ENCODE measurements around the gene TDP2. TPM values are rescaled to one million over a fixed set of nuclear protein-coding genes. Genes with fewer than 3 reads are reported as not detected.
"Not testable (repeated sequence)": the region's sequence is repeated elsewhere in the genome, so short reads cannot be mapped to it uniquely, and the experiment has no call there.

The TDP2 gene
- polyA plus RNA-seq, 4 donors = 76.2 to 419 (median 293) TPM

GRCh38 chr6:24650365-24650764 is 16.3 kb downstream of the TDP2 start:
- DNase-seq = no peak
- Histone ChIP-seq H3K36me3 (ENCODE audit: control insufficient read depth in 3 of 3, insufficient read depth in 2 of 3, low read depth in 1 of 3, low read length in 3 of 3) (peaks cover 10 to 16% (median 12%) of the 10 kb centered on the region in 3 donors), H3K4me3 (ENCODE audit: low read depth in 1 of 3, low read length in 3 of 3) (no peak overlapping the region), H3K27me3 (ENCODE audit: control insufficient read depth in 3 of 3, insufficient read depth in 3 of 3, low read length in 3 of 3) (peaks cover 0 to 1% (median 0%) of the 10 kb centered on the region in 3 donors), H3K4me1 (ENCODE audit: control insufficient read depth in 3 of 3, insufficient read depth in 2 of 3, low read depth in 1 of 3, low read length in 2 of 3) (peaks cover 2 to 5% (median 3%) of the 10 kb centered on the region in 3 donors), H3K9me3 (ENCODE audit: control insufficient read depth in 2 of 2, insufficient read depth in 1 of 2, low read depth in 1 of 2, low read length in 1 of 2) (no peaks in the 10 kb centered on the region), H3K27ac (ENCODE audit: low read depth in 1 of 3, low read length in 2 of 3) (no peak overlapping the region)
- WGBS, 3 donors = 31 to 46% (median 39%) methylated on average over 3 of the region's 3 CpGs
- FAIRE-seq = no peak

GRCh38 chr6:24649691-24650090 is 17.0 kb downstream of the TDP2 start:
- Histone ChIP-seq H3K9me3 (ENCODE audit: control insufficient read depth in 2 of 2, insufficient read depth in 1 of 2, low read depth in 1 of 2, low read length in 1 of 2) (no peaks in the 10 kb centered on the region), H3K4me3 (ENCODE audit: low read depth in 1 of 3, low read length in 3 of 3) (no peak overlapping the region), H3K4me1 (ENCODE audit: control insufficient read depth in 3 of 3, insufficient read depth in 2 of 3, low read depth in 1 of 3, low read length in 2 of 3) (peaks cover 2 to 5% (median 3%) of the 10 kb centered on the region in 3 donors), H3K27me3 (ENCODE audit: control insufficient read depth in 3 of 3, insufficient read depth in 3 of 3, low read length in 3 of 3) (peaks cover 0 to 2% (median 0%) of the 10 kb centered on the region in 3 donors), H3K36me3 (ENCODE audit: control insufficient read depth in 3 of 3, insufficient read depth in 2 of 3, low read depth in 1 of 3, low read length in 3 of 3) (peaks cover 9 to 15% (median 10%) of the 10 kb centered on the region in 3 donors), H3K27ac (ENCODE audit: low read depth in 1 of 3, low read length in 2 of 3) (no peak overlapping the region)
- DNase-seq = no peak
- no peak for FAIRE-seq
- WGBS, 3 donors = 78 to 89% (median 83%) methylated on average over 2 of the region's 2 CpGs

GRCh38 chr6:24648276-24648675 is 18.4 kb downstream of the TDP2 start:
- H3K4me3 ChIP-seq (ENCODE audit: low read depth in 1 of 3, low read length in 3 of 3) = no peak overlapping the region
- H3K9me3 ChIP-seq (ENCODE audit: control insufficient read depth in 2 of 2, insufficient read depth in 1 of 2, low read depth in 1 of 2, low read length in 1 of 2) = no peaks in the 10 kb centered on the region
- peaks cover 0 to 2% (median 0%) of the 10 kb centered on the region in 3 donors for H3K27me3 ChIP-seq (ENCODE audit: control insufficient read depth in 3 of 3, insufficient read depth in 3 of 3, low read length in 3 of 3)
- H3K36me3 ChIP-seq (ENCODE audit: control insufficient read depth in 3 of 3, insufficient read depth in 2 of 3, low read depth in 1 of 3, low read length in 3 of 3) = peaks cover 6 to 11% (median 10%) of the 10 kb centered on the region in 3 donors
- no peak overlapping the region for H3K27ac ChIP-seq (ENCODE audit: low read depth in 1 of 3, low read length in 2 of 3)
- DNase-seq = no peak
- H3K4me1 ChIP-seq (ENCODE audit: control insufficient read depth in 3 of 3, insufficient read depth in 2 of 3, low read depth in 1 of 3, low read length in 2 of 3) = peaks cover 2 to 5% (median 3%) of the 10 kb centered on the region in 3 donors
- 96 to 98% (median 97%) methylated on average over 5 of the region's 5 CpGs for WGBS, 3 donors
- FAIRE-seq = no peak

- H3K4me3 ChIP-seq (ENCODE audit: low read depth in 1 of 3, low read length in 3 of 3) = no peak overlapping the region
- 36 to 73% (median 59%) methylated on average over 8 of the region's 8 CpGs for WGBS, 3 donors
- FAIRE-seq (no peak), DNase-seq (peak in 1 of 2 donors; percentile 50)
- no peaks in the 10 kb centered on the region for H3K9me3 ChIP-seq (ENCODE audit: control insufficient read depth in 2 of 2, insufficient read depth in 1 of 2, low read depth in 1 of 2, low read length in 1 of 2)
- H3K36me3 ChIP-seq (ENCODE audit: control insufficient read depth in 3 of 3, insufficient read depth in 2 of 3, low read depth in 1 of 3, low read length in 3 of 3) = peaks cover 4 to 6% (median 5%) of the 10 kb centered on the region in 3 donors
- no peak overlapping the region for H3K27ac ChIP-seq (ENCODE audit: low read depth in 1 of 3, low read length in 2 of 3)
- H3K4me1 ChIP-seq (ENCODE audit: control insufficient read depth in 3 of 3, insufficient read depth in 2 of 3, low read depth in 1 of 3, low read length in 2 of 3) = peaks cover 2 to 5% (median 3%) of the 10 kb centered on the region in 3 donors
- H3K27me3 ChIP-seq (ENCODE audit: control insufficient read depth in 3 of 3, insufficient read depth in 3 of 3, low read length in 3 of 3) = peaks cover 0 to 2% (median 0%) of the 10 kb centered on the region in 3 donors
Observed at GRCh38 chr6:24646771-24647170, 19.9 kb downstream of the TDP2 start.

GRCh38 chr6:24644377-24644776 is 22.3 kb downstream of the TDP2 start:
- FAIRE-seq = no peak
- Histone ChIP-seq H3K36me3 (ENCODE audit: control insufficient read depth in 3 of 3, insufficient read depth in 2 of 3, low read depth in 1 of 3, low read length in 3 of 3) (no peaks in the 10 kb centered on the region), H3K4me1 (ENCODE audit: control insufficient read depth in 3 of 3, insufficient read depth in 2 of 3, low read depth in 1 of 3, low read length in 2 of 3) (peaks cover 2 to 5% (median 3%) of the 10 kb centered on the region in 3 donors), H3K9me3 (ENCODE audit: control insufficient read depth in 2 of 2, insufficient read depth in 1 of 2, low read depth in 1 of 2, low read length in 1 of 2) (peaks cover 0 to 2% of the 10 kb centered on the region in 2 donors), H3K4me3 (ENCODE audit: low read depth in 1 of 3, low read length in 3 of 3) (no peak overlapping the region), H3K27me3 (ENCODE audit: control insufficient read depth in 3 of 3, insufficient read depth in 3 of 3, low read length in 3 of 3) (peaks cover 0 to 2% (median 0%) of the 10 kb centered on the region in 3 donors), H3K27ac (ENCODE audit: low read depth in 1 of 3, low read length in 2 of 3) (no peak overlapping the region)
- no peak for DNase-seq
- 58 to 69% (median 62%) methylated on average over 4 of the region's 4 CpGs for WGBS, 3 donors

- no peak for FAIRE-seq
- peaks cover 0 to 2% (median 0%) of the 10 kb centered on the region in 3 donors for H3K27me3 ChIP-seq (ENCODE audit: control insufficient read depth in 3 of 3, insufficient read depth in 3 of 3, low read length in 3 of 3)
Observed at GRCh38 chr6:24643920-24644319, 22.8 kb downstream of the TDP2 start.

GRCh38 chr6:24642061-24642460 is 24.6 kb downstream of the TDP2 start:
- DNase-seq = no peak
- no peak overlapping the region for H3K27ac ChIP-seq (ENCODE audit: low read depth in 1 of 3, low read length in 2 of 3)
- H3K9me3 ChIP-seq (ENCODE audit: control insufficient read depth in 2 of 2, insufficient read depth in 1 of 2, low read depth in 1 of 2, low read length in 1 of 2) = peaks cover 0 to 2% of the 10 kb centered on the region in 2 donors
- H3K27me3 ChIP-seq (ENCODE audit: control insufficient read depth in 3 of 3, insufficient read depth in 3 of 3, low read length in 3 of 3) = peaks cover 0 to 2% (median 0%) of the 10 kb centered on the region in 3 donors
- no peak for FAIRE-seq
- H3K4me1 ChIP-seq (ENCODE audit: control insufficient read depth in 3 of 3, insufficient read depth in 2 of 3, low read depth in 1 of 3, low read length in 2 of 3) = peaks cover 2 to 5% (median 3%) of the 10 kb centered on the region in 3 donors
- no peak overlapping the region for H3K4me3 ChIP-seq (ENCODE audit: low read depth in 1 of 3, low read length in 3 of 3)
- no peaks in the 10 kb centered on the region for H3K36me3 ChIP-seq (ENCODE audit: control insufficient read depth in 3 of 3, insufficient read depth in 2 of 3, low read depth in 1 of 3, low read length in 3 of 3)

More at GRCh38 chr6:24643920-24644319, 22.8 kb downstream of the TDP2 start:
- no peak overlapping the region for H3K27ac ChIP-seq (ENCODE audit: low read depth in 1 of 3, low read length in 2 of 3)
- no peak for DNase-seq
- WGBS, 3 donors = 32 to 65% (median 45%) methylated on average over 7 of the region's 7 CpGs
- peaks cover 0 to 2% of the 10 kb centered on the region in 2 donors for H3K9me3 ChIP-seq (ENCODE audit: control insufficient read depth in 2 of 2, insufficient read depth in 1 of 2, low read depth in 1 of 2, low read length in 1 of 2)
- no peaks in the 10 kb centered on the region for H3K36me3 ChIP-seq (ENCODE audit: control insufficient read depth in 3 of 3, insufficient read depth in 2 of 3, low read depth in 1 of 3, low read length in 3 of 3)
- H3K4me1 ChIP-seq (ENCODE audit: control insufficient read depth in 3 of 3, insufficient read depth in 2 of 3, low read depth in 1 of 3, low read length in 2 of 3) = peaks cover 2 to 5% (median 3%) of the 10 kb centered on the region in 3 donors
- no peak overlapping the region for H3K4me3 ChIP-seq (ENCODE audit: low read depth in 1 of 3, low read length in 3 of 3)

- WGBS, 3 donors = 86 to 95% (median 94%) methylated on average over 5 of the region's 5 CpGs
- H3K27ac ChIP-seq (ENCODE audit: low read depth in 1 of 3, low read length in 2 of 3); H3K36me3 ChIP-seq (ENCODE audit: control insufficient read depth in 3 of 3, insufficient read depth in 2 of 3, low read depth in 1 of 3, low read length in 3 of 3); H3K4me3 ChIP-seq (ENCODE audit: low read depth in 1 of 3, low read length in 3 of 3); H3K4me1 ChIP-seq (ENCODE audit: control insufficient read depth in 3 of 3, insufficient read depth in 2 of 3, low read depth in 1 of 3, low read length in 2 of 3); DNase-seq; H3K9me3 ChIP-seq (ENCODE audit: control insufficient read depth in 2 of 2, insufficient read depth in 1 of 2, low read depth in 1 of 2, low read length in 1 of 2); FAIRE-seq; H3K27me3 ChIP-seq (ENCODE audit: control insufficient read depth in 3 of 3, insufficient read depth in 3 of 3, low read length in 3 of 3): not testable (repeated sequence)
Observed at GRCh38 chr6:24640631-24641030, 26.1 kb downstream of the TDP2 start.

GRCh38 chr6:24640166-24640565 is 26.5 kb downstream of the TDP2 start:
- Histone ChIP-seq H3K27ac (ENCODE audit: low read depth in 1 of 3, low read length in 2 of 3) (no peak overlapping the region), H3K4me1 (ENCODE audit: control insufficient read depth in 3 of 3, insufficient read depth in 2 of 3, low read depth in 1 of 3, low read length in 2 of 3) (no peaks in the 10 kb centered on the region), H3K9me3 (ENCODE audit: control insufficient read depth in 2 of 2, insufficient read depth in 1 of 2, low read depth in 1 of 2, low read length in 1 of 2) (peaks cover 0 to 5% of the 10 kb centered on the region in 2 donors), H3K27me3 (ENCODE audit: control insufficient read depth in 3 of 3, insufficient read depth in 3 of 3, low read length in 3 of 3) (no peaks in the 10 kb centered on the region), H3K4me3 (ENCODE audit: low read depth in 1 of 3, low read length in 3 of 3) (no peak overlapping the region), H3K36me3 (ENCODE audit: control insufficient read depth in 3 of 3, insufficient read depth in 2 of 3, low read depth in 1 of 3, low read length in 3 of 3) (no peaks in the 10 kb centered on the region)
- DNase-seq (no peak), FAIRE-seq (no peak)
- WGBS, 3 donors = 98 to 100% (median 100%) methylated on average over 1 of the region's 1 CpG

Data from small intestine (tissue), 7 donors.